Activated CD8-positive, alpha-beta memory T cell treated with anti-CD3 and anti-CD28 coated beads for 1 hour (primary cell): ENCODE data around the gene PTPRA.

Source experiments
- DNase-seq, 2 donors: peaks; one replicate each; pipeline ENCODE4 v3.0.0-alpha.2; 2020; ENCODE audit warnings: low read depth in 1 of 2; ENCODE audit errors: extremely low read depth in 1 of 2

PTPRA gene

GRCh38 chr20:2847802-2848201 lies 25.5 kb upstream of the PTPRA start:
- no peak for DNase-seq

- DNase-seq = no peak
These were observed 23.8 kb upstream of the PTPRA start for GRCh38 chr20:2849529-2849928.

- DNase-seq = no peak
These were observed 22.2 kb upstream of the PTPRA start for GRCh38 chr20:2851086-2851485.

GRCh38 chr20:2858591-2858990 lies 14.7 kb upstream of the PTPRA start:
- no peak for DNase-seq

- DNase-seq = no peak
These were observed 13.8 kb upstream of the PTPRA start for GRCh38 chr20:2859330-2860121.

GRCh38 chr20:2864626-2865025 lies 8.7 kb upstream of the PTPRA start:
- DNase-seq = no peak

GRCh38 chr20:2865101-2865500 lies 8.2 kb upstream of the PTPRA start:
- DNase-seq = no peak

GRCh38 chr20:2865630-2866029 lies 7.7 kb upstream of the PTPRA start:
- DNase-seq = peak in 1 of 2 donors; percentile 20

- DNase-seq = no peak
These were observed 7.0 kb upstream of the PTPRA start for GRCh38 chr20:2866236-2866635.

- no peak for DNase-seq
These were observed 6.0 kb upstream of the PTPRA start for GRCh38 chr20:2867081-2867864.

GRCh38 chr20:2869381-2869780 lies 3.9 kb upstream of the PTPRA start:
- no peak for DNase-seq

- DNase-seq = no peak
These were observed 2.2 kb upstream of the PTPRA start for GRCh38 chr20:2871111-2871465.

GRCh38 chr20:2871661-2872458 lies 1.4 kb upstream of the PTPRA start:
- no peak for DNase-seq

GRCh38 chr20:2872459-2873009 lies 747 bp upstream of the PTPRA start:
- DNase-seq = peak; percentile 44 to 66

GRCh38 chr20:2873747-2874041 lies 413 bp downstream of the PTPRA start:
- peak in 1 of 2 donors; percentile 42 for DNase-seq

- DNase-seq = no peak
These were observed 1.2 kb downstream of the PTPRA start for GRCh38 chr20:2874456-2874855.

- no peak for DNase-seq
These were observed 2.5 kb downstream of the PTPRA start for GRCh38 chr20:2875690-2876203.

GRCh38 chr20:2878515-2878914 lies 5.2 kb downstream of the PTPRA start:
- no peak for DNase-seq

GRCh38 chr20:2879146-2879545 lies 5.9 kb downstream of the PTPRA start:
- no peak for DNase-seq

- DNase-seq = no peak
These were observed 7.4 kb downstream of the PTPRA start for GRCh38 chr20:2880650-2881049.
